K562 (cell line): ENCODE results near the gene ST3GAL3. TPM values are rescaled to one million over a fixed set of nuclear protein-coding genes. Genes with fewer than 3 reads are reported as not detected.

ENCODE experiments used
- ATF1 ChIP-seq, 2 experiments: fragments of 450-650 bp in 1 of 2; IDR thresholded peaks; 2 replicates each; pipeline ENCODE4 v1.6.1; 2016; ENCODE audit warnings: missing compliant biosample characterization in 1 of 2, missing genetic modification characterization in 1 of 2
- FOXA1 ChIP-seq: fragments of 450-650 bp; IDR thresholded peaks from 2 replicates; pipeline ENCODE4 v1.6.1; 2016; ENCODE audit warnings: mild to moderate bottlenecking, borderline replicate concordance
- GTF3C2 ChIP-seq: IDR thresholded peaks from 3 replicates; pipeline ENCODE4 v1.6.1; 2011; ENCODE audit warnings: borderline replicate concordance, mild to moderate bottlenecking, moderate library complexity; ENCODE audit not compliant: insufficient read length; ENCODE audit errors: extremely low read depth
- KLF16 ChIP-seq: IDR thresholded peaks from 2 replicates; pipeline ENCODE4 v1.6.1; 2016; ENCODE audit warnings: antibody characterized with exemption
- MYNN ChIP-seq, 2 experiments: sonication (generic); formaldehyde crosslinking in 1 of 2; IDR thresholded peaks; 2 replicates each; pipeline versions ENCODE4 v1.5.0 to v1.6.1; 2016 to 2020; ENCODE audit warnings: antibody characterized with exemption in 1 of 2, missing genetic modification reagents in 1 of 2
- NFXL1 ChIP-seq: fragments of 450-650 bp; formaldehyde crosslinking; IDR thresholded peaks from 2 replicates; pipeline ENCODE4 v1.4.0; 2021; ENCODE audit warnings: mild to moderate bottlenecking
- NKRF ChIP-seq: fragments of 450-650 bp; IDR thresholded peaks from 2 replicates; pipeline ENCODE4 v1.6.1; 2016; ENCODE audit warnings: borderline replicate concordance
- TCF7 ChIP-seq: sonication (generic); IDR thresholded peaks from 2 replicates; pipeline ENCODE4 v1.6.1; 2016; ENCODE audit warnings: antibody characterized with exemption, borderline replicate concordance
- THRA ChIP-seq: fragments of 450-650 bp; IDR thresholded peaks from 2 replicates; pipeline ENCODE4 v1.6.1; 2017; ENCODE audit warnings: mild to moderate bottlenecking, moderate library complexity
- ZBTB2 ChIP-seq: fragments of 450-650 bp; IDR thresholded peaks from 2 replicates; pipeline ENCODE4 v1.6.1; 2016; ENCODE audit warnings: antibody characterized with exemption
- ZBTB26 ChIP-seq: fragments of 450-650 bp; formaldehyde crosslinking; IDR thresholded peaks from 2 replicates; pipeline ENCODE4 v1.4.0; 2022; ENCODE audit warnings: missing genetic modification characterization
- ZNF280B ChIP-seq: fragments of 250-450 bp; sonication (Bioruptor Pico); IDR thresholded peaks from 2 replicates; pipeline ENCODE4 v1.5.1; 2021; ENCODE audit warnings: mild to moderate bottlenecking
- ZNF444 ChIP-seq: fragments of 250-450 bp; sonication (Bioruptor Pico); IDR thresholded peaks from 2 replicates; pipeline ENCODE4 v1.4.0; 2020; ENCODE audit warnings: mild to moderate bottlenecking, moderate library complexity
- ZNF778 ChIP-seq: fragments of 450-650 bp; formaldehyde crosslinking; IDR thresholded peaks from 2 replicates; pipeline ENCODE4 v1.4.0; 2020; ENCODE audit warnings: mild to moderate bottlenecking, moderate library complexity
- ZNF780A ChIP-seq: fragments of 250-450 bp; sonication (Bioruptor Pico); IDR thresholded peaks from 2 replicates; pipeline ENCODE4 v1.5.0; 2021; ENCODE audit warnings: mild to moderate bottlenecking
- polyA plus RNA-seq, 8 experiments: library from polyadenylated mRNA; depleted of rRNA in 4 of 8; stranded (reverse) in 5 of 8; unstranded in 3 of 8; fragments of >200 nt; fragmentation: Nextera tagmentation in 2 of 8; fragmentation: Illumina TruSeq in 1 of 8; extraction: Ambion mirVana in 2 of 8; extraction: Trizol in 1 of 8; gene quantifications; 2 replicates each; pipeline versions ENCODE4 v1.2.1 to v1.2.3, GENCODE V29; 2011 to 2014; ENCODE audit warnings: inconsistent platforms in 1 of 8, missing spikeins in 1 of 8
- total RNA-seq, 7 experiments: library from RNA; depleted of rRNA in 6 of 7; stranded (reverse); fragments of >200 nt in 6 of 7; fragmentation: Illumina TruSeq in 2 of 7; extraction: Trizol in 2 of 7; gene quantifications; 2 replicates each; pipeline versions ENCODE4 v1.2.1 to v1.2.3, GENCODE V29; 2011 to 2021; ENCODE audit warnings: low replicate concordance in 1 of 7

Gene ST3GAL3
- total and polyA plus RNA-seq, 9 of the 15 experiments (the other 6 are each of a cell fraction or from before 2014, with no cell fraction given): 1.2 to 18.9 (median 11.0) TPM

- TF ChIP-seq TCF7: no peak
- no peak for TF ChIP-seq THRA
- TF ChIP-seq NFXL1: no peak
- no peak for TF ChIP-seq ZNF780A (CRISPR knock-in tag)
- no peak for TF ChIP-seq ZNF444 (CRISPR knock-in tag)
- no peak for TF ChIP-seq ZBTB26 (CRISPR knock-in tag)
- TF ChIP-seq FOXA1: no peak
- TF ChIP-seq ZNF280B (CRISPR knock-in tag): no peak
- no peak for TF ChIP-seq ZNF778 (CRISPR knock-in tag)
- no peak for TF ChIP-seq ZBTB2
- no peak for TF ChIP-seq NKRF
- TF ChIP-seq GTF3C2: no peak
- TF ChIP-seq MYNN (IDR thresholded peaks at IDR 0.05): 0 out of 2 replicates have a peak, but pooled peaks have one; percentile 34
- TF ChIP-seq MYNN (CRISPR knock-in tag; IDR thresholded peaks at IDR 0.05): no peak
- TF ChIP-seq KLF16: peak; percentile 75
- no peak for TF ChIP-seq ATF1 (CRISPR knock-in tag; IDR thresholded peaks at IDR 0.05)
- no peak for TF ChIP-seq ATF1 (tag; IDR thresholded peaks at IDR 0.05)
Measured at GRCh38 chr1:43934101-43934985, 227.0 kb downstream of the ST3GAL3 start (continued).
